Dermis blood vessel endothelial cell (primary cell): Measurements from ENCODE around the gene TRIM66. TPM values are rescaled to one million over a fixed set of nuclear protein-coding genes. Genes with fewer than 3 reads are reported as not detected.
"Not testable (repeated sequence)": the region's sequence is repeated elsewhere in the genome, so short reads cannot be mapped to it uniquely, and the experiment has no call there.

Experiments
- DNase-seq: peaks from one replicate; pipeline ENCODE4 v3.0.0; 2010
- total RNA-seq: library from RNA; depleted of rRNA; stranded (reverse); fragments of >200 nt; gene quantifications from 2 replicates; pipeline ENCODE4 v1.2.3, GENCODE V29; 2014

The TRIM66 gene
- total RNA-seq, 1 donor from 2014 or later = 5.6 TPM

DNA sequence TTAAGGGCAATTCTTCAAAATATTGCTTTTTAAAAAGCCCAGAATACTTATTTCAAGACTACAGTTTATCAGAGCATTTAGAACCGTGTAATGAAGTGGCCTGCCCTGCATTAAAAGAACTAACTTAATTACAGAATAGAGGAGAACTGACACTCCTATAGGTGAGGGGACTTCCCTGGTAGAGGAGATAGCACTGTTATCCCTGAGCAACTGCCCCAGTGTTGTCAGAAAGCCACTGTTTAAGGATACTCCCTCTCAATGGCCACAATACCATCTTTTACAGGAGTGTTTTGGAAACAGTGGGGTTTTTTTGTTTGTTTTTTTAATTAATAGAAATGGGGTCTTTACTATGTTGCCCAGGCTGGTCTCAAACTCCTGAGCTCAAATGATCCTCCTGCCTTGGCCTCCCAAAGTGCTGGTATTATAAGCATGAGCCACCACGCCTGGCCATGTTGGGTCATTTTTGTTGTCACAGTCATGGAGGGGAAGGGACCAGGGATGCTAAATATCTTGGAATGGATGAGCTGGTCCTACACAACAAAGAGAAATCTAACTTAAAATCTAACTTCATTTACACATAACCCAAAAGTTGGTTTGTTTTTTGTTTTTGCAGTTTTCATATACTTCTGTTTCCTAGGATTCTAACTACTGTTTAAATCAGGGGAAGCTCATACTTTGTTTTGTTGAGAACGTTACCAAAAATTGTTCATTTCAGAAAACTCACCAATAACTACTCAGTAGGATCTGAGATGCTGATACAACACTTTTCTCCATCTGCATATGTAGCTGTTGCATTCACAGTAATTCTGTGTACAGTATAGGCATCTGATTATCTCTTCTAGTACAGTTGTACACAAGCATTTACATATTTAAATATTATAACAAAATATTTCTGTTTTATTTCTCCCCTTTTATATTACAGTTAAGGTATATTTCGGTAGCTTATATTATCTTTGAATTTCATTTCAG, 8.2 kb upstream of the TRIM66 start:
- DNase-seq = no peak

DNA sequence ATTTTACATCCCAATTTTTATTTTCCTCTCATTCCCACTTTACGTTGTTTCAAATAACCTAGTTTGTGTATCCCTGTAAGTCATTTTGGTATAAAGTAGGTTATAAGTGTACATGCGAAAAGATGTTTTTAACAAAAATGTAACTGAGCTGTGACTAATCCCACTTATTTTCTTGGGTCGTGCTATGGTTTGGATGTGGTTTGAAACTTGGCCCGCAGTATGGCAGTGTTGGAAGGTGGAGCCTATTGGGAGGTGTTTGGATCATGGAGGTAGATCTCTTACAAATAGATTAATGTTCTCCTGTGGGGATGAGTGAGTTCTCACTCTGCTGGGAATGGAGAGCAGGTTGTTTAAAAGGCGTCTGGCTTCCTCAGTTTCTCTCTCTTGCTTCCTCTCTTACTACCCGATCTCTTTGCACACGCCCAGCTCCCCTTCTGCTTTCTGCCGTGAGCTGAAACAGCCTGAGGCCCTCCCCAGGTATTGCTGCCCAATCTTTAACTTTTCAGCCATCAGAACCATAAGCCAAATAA, 7.3 kb upstream of the TRIM66 start:
- no peak for DNase-seq

DNA sequence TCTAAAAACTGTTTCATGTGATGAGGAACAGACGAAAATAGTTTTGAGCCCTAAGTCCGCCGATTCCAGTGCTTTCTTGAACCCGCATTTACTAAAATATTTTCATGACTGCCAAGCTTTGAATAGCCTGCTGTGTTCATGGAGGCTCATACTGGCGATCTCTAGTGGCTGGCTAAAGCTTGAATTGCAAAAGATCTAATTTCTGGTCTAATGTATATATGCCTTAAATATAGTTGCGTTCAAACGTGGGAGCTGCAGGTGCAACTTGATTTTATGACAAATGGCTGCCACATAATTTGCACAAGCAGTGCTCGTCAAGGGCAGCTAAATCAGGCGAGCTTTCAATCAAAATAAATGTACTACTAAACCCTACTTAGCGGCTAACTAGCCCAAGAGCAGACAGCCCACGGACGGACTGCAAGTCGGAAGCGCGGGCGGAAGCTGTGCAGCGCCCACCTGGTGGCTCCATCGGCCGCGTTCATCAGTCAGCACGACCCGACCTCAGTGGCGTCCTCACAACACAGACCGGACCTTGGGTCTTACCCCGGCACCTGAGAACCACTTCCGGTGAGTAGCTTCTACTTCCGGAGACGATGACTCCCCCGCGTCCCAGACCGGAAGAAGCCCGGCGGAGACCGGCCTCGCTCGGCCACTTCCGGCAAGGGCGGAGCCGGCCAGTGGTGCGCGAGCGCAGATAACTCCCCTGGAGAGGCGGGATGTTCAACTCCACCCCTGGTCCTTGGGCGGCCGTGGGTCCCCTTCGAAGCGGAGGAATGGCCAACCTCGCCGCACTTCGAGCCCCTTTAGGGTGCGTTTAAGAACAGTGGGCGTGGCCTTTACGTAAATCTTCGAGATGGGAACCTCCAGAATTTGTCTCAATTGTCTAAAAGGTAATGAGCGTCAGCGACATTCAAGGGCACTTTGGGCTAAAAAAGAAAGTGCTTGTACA, 6.2 kb upstream of the TRIM66 start:
- peak; percentile 95 for DNase-seq

DNA sequence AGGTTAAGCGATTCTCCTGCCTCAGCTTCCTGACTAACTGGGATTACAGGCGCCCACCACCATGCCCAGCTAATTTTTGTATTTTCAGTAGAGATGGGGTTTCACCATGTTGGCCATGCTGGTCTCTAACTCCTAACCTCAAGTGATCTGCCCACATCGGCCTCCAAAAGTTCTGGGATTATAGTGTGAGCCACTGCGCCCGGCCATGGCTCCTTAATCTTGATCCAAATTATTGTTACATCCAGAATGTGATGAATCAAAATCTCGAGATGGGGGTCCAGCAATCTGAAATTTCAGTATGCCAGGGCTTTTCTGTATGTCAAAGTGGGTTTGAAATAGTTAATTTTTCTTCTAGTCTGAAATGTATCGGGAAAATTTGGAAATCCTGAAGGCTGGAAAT, 3.9 kb upstream of the TRIM66 start:
- no peak for DNase-seq

DNA sequence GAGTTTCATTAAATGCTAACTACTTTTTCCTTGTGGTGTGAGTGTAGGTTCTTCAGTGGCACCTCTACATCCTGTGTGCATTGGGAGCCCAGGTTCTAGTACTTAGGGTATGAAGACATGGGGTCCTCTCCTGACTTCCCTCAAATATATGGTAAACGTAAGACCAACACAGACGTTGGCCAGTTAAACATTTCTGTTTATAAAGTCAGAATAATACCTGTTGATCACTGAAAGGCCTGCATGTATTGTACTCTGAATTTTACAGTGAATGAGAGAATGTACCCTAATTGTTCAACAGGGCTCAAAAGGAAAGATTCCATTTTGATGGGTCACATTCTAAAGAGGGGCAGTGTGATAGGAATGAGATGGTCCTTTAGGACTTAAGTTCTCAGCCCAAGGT, 3.4 kb upstream of the TRIM66 start:
- no peak for DNase-seq

DNA sequence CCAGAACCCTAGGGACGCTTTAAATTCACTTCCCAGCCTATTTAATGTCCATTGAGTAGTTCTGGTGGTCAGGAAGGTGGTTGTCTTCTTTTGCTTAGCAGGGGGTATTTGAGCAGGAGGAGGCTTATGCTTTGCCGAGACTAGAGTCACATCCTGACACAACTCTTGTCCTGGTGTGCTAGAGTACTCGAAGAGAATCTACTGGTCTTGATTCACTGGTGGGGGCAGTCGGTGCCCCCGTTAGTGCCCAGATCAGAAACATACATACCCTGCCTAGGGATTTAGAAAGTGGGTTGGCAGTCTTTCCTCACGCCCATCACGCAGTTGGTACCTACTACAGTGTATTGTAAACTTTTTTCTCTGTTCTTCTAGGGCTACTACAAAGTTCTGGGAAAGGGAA, 2.8 kb upstream of the TRIM66 start:
- DNase-seq = no peak

DNA sequence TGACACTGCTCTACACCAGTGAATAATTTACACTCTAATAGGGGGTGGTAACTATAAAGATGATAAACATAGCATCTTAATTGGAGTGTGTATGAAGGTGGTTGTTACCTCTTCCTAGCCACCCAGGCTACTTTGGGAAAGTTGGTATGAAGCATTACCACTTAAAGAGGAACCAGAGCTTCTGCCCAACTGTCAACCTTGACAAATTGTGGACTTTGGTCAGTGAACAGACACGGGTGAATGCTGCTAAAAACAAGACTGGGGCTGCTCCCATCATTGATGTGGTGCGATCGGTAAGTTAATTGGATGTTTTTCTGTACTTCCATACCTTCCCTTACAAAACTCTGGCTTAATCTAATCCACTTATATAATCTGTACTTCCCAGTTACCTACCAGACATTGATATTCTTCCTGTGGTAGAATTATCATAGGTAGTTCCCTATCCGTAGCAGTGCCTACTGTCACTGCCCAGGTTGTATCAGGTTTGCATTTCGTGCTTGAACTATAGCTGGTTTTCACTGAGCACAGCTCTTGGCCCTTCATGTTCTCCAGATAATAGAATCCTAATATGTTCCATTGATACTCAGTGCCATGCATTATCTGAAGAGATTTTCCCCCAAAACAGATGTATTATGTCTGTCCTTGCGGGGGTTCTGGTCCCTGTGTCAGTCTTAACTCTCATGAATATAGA, 2.3 kb upstream of the TRIM66 start:
- DNase-seq = no peak

DNA sequence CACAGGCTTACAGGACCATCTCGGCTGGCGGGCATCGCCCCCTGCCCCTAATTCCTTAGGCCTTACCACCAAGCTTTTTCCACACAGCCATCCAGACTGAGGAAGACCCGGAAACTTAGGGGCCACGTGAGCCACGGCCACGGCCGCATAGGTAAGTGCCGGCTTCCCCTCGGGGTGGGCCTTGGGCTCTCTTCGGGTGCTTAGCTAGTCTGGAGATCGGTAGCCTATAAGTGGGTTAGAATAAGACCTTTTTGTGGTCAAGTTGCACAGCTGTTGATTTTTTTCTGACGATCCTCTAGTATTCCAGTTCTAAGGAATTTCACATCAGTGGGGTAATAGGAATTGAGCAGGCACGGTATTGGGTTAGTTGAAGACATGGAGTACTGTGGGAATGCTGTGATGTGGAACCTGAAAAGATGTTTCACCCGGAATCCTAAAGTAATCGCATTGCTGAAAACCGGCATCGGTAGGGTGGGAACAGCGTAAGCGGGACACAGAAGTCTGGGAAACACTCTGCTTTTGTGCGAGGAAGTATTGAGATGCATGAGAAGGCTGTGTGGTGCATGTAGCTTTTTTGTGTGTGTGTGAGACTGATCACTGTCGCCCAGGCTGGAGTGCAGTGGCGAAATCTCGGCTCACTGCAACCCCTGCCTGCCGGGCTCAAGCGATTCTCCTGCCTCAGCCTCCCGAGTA, 796 bp upstream of the TRIM66 start:
- DNase-seq = peak; percentile 58

DNA sequence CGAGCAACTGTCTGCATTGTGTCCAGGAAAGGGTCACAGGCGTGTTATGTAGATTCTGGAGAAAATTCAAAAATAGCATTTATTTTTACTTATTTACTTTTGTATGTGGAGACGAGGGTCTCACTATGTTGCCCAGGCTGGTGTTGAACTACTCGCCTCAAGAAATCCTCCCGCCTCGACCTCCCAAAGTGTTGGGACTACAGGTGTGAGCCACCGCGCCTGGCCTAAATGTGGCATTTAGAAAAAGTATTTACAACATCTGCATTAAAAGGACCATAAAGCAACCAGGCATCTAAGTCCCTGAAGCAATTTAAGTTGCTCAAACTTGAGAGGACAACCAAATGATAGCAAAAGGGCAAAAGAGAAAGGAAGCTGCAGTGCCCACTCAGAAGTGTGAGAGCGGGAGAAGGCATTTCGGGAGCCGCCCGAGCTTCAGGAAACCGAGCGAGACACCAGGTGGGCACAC, 595 bp downstream of the TRIM66 start:
- no peak for DNase-seq

DNA sequence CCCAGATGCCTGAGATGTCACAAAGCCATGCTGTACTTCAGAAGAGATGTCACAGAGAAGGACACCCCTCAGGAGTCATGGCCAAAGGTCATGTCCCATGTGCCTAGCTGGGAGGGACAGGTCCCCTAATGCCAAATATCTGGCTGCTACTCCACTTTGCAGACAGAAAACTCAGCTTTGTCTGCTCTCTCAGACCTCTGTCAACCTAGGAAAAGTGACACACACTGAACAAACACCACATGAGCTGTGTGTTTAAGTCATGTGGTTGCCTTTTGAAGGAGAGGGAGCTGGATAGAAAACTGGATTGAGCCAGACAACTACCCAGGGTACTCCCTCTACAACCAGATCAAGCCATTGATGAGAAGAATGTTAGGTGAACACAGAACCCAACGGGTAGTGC, 3.5 kb downstream of the TRIM66 start:
- DNase-seq = no peak

DNA sequence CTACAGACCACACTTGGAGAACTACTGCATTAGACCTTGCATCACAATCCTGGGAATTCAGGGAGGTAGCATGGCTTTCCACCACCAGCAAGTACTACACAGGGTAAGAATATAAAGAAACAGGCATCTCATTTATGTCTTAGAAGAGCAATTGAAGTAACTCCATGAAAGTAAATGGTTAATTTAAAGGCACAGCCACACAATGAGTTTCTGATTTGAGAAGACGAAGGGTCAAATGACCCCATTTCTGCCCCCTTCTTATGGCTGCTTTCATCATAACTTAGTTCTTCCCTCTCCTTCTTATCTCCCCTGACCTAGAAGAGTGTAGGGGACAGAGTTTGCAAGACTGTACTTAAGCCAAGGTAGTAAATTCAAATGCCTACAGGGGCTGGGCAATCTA, 6.0 kb downstream of the TRIM66 start:
- no peak for DNase-seq

DNA sequence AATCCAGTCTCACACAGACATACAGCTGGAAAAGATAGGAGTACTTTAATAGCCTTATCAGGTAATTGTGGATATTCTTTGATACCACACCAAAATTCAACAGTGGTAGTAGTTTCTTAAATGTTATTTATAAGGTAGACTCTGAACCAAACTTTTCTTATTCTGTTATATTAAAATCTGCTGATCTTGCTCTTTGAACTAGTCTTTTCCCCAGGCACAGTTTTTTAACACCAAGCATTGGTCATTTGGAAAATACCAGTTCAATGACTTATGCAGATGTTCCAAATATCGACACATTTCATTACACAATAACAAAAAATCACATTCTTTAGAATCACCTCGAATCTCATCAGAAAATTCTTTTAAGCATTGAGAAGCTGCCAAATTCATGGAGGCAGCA, 7.6 kb downstream of the TRIM66 start:
- no peak for DNase-seq

DNA sequence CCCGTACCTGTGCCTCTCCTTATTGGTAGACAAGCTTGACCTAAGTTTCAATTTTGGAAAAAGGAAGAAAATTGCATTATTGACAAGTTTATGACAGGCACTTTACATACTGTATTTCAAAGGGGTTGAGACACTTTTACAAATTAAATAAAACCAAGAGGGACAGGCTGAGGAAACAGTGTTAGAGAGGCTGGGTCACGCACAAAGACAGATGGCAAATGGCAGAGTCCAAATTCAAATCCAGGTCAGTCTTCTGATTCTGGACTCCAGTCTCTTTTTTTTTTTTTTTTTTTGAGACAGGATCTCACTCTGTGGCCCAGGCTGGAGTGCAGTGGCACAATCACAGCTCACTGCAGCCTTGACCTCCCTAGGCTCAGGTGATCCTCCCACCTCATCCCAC, 10.1 kb downstream of the TRIM66 start:
- no peak for DNase-seq

DNA sequence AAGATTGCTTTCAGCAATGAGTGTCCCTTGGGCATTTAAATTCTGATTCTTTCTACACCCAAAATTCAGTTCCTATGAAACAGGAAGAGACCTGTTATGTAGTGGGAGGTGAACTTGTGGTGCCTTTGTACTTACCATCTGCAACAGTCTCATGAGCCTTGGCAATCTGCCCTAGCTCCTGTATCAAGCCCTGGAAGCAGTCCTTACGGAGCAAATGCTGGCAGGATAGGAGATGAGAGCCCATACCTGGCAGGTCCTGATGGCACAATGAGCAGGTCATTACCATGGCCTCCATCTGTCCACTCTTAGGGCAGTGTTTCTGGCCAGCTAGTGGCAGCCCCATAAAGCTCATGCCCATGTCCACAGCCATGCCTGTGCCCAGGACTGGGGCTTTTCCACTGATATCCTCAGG, 10.8 kb downstream of the TRIM66 start:
- DNase-seq = peak; percentile 87

DNA sequence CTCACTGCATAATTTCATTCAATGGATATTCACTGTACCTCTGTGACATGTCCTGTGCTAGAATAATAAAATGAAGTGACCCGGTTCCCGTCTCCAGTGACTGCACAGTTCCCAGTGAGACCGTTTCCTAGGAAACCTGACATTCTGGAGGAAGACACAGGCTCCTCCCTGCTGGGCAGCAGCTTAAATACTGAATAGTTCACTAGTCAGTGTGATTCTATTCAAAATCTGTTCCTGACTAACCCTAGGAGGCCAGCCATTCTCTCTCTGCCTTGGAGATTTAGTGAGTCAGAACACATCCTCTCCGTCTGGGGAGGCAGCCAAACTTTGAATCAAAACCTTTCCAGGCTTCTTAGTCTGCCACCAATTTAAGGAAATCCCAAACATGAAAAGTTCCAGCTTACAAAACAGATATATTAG, 11.3 kb downstream of the TRIM66 start:
- peak; percentile 94 for DNase-seq

DNA sequence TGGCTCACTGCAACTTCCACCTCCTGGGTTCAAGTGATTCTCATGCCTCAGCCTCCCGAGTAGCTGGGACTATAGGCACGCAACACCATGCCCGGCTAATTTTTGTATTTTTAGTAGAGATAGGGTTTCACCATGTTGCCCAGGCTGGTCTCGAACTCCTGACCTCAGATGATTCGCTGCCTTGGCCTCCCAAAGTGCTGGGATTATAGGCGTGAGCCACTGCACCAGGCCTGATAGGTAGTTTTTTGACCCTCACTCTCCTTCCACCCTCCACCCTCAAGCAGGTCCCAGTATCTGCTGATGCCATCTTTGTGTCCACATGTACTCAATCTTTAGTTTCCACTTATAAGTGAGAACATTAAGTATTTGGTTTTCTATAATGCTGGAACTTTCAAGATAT, 12.4 kb downstream of the TRIM66 start:
- not testable (repeated sequence) for DNase-seq

DNA sequence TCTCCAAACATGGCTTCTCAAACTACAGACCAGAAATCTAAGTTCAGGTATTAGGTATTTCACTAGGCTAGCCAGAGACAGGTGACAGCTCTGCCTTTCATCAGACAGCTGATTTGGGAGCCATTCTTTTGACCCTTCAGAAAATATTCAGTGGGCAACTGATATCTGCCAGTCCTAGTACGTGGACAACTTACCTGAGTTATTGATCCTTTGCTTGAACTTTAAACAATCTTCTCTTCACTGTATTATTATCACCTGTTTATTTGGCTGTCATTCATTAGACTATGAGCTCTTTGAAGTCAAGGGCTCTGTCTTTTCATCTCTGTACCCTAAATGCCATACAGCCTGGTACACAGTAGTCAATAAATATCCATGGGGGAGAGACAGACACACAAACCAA, 17.2 kb downstream of the TRIM66 start:
- no peak for DNase-seq

DNA sequence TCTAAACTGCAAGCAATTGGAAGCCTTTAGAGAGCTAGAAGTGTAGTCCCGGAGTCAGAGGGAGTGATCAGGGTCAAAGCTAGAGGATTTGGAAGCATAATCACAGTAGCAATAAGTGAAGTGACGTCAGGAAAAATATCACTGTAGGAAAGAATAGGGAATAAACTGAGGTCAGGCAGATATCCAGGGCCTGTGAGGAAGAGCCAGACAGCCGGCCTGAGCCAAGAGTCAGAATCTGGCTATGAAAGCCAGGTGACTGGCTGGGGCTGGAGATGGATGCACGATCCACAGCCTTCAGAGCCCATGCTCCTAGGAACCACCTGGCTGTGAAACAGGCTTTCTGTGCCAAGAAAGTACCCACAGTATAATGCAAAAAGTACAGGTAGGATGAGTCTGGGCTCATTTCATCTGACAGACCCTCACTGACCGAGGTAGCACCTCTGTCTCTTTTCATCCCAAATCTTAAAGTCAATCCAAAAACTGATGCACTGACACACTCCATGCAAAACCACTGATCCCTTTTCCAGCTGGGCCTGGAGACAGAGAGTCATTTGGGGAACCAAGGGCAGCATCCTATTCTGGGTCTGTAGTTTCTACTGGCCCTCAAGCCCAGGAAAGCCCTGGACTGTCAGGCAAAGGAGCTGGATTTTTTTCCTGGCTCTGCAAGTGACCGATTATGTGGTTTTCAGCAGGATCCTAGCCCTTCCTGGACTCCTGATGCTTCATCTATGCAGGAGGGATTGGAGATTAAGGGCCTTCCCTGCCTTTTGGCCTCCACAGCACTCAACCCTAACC, 21.3 kb downstream of the TRIM66 start:
- DNase-seq = no peak

DNA sequence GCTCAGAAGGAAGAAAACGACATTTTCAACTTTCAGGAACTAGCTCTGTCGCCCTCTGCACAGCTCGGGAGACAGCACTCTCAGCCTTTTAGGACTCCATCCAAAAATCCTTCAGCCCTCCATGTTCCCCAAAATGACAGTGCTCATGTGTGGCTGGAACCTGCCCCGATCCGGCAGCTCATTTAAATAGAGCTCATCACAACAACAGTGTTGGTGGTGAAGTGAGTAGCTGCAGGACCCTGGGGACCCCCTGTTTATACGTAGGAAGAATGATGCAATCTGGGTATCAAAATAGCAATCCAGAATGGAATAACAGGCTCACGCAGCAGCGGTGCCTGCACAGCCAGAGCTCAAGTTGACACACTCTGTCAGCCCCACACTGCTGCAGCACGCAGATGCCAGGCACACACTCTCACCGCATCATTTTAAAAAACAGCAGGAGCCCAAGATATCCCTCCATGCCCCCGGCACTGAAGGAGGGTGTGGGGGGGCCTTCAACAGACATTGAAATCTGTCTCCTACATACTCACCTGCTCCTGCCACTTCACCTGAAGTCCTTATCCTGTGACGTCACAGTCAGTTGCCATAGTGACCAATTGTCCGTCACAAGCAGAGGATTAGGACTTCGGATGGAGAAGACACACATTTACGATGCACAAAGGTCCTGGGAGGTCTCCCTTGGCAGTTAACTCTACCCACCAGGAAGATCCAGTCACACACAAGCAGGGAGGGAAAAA, 24.0 kb downstream of the TRIM66 start:
- no peak for DNase-seq

DNA sequence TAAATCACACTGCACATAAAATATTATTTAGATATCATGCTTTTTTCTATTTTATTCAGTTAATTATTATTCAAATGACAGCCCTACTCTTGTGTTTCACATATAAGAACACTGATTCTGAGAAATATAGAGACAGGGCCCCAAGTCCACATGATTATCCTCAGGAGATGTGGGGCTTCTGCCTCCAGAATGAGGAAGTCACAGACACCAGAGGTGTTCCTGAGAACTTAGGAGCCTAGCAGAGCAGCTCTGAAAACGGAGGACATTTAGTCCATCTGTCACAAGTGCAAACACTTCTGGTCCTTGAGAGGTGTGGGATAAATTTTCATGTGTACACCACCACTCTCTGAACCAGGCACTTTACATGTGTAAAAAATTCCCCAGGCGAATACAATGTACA, 26.2 kb downstream of the TRIM66 start:
- no peak for DNase-seq
